ENCODE data around the gene FBLN2. TPM values are rescaled to one million over a fixed set of nuclear protein-coding genes. Genes with fewer than 3 reads are reported as not detected.

Gene FBLN2
- polyA plus RNA-seq, 3 donors: 0.08 TPM; not detected in 2

GRCh38 chr3:13661121-13661520 lies 112.2 kb downstream of the FBLN2 start:
- intact Hi-C loops (cut with micrococcal nuclease): no loop called here
- no peak overlapping the region for H2AFZ ChIP-seq (ENCODE audit: insufficient read depth, low read depth, low read length, poor library complexity, severe bottlenecking)
- H3K36me3 ChIP-seq (replicated peaks in 1 of 2; ENCODE audit: control insufficient read depth in 1 of 2, insufficient read depth in 2 of 2, low read length in 2 of 2): no peaks in the 10 kb centered on the region
- peaks cover 11 to 24% (median 20%) of the 10 kb centered on the region in 3 donors for H3K27me3 Mint-ChIP-seq (ENCODE audit: low read depth in 3 of 3)
- TF ChIP-seq CTCF (IDR thresholded peaks at IDR 0.05): no peak
- H3K4me2 ChIP-seq (replicated peaks; ENCODE audit: extremely low read depth, low read length, poor library complexity, severe bottlenecking): no peak overlapping the region
- no peak overlapping the region for H3K27ac ChIP-seq (ENCODE audit: low read depth in 1 of 2, low read length in 2 of 2)
- H3K36me3 Mint-ChIP-seq: no peaks in the 10 kb centered on the region
- H3K27ac Mint-ChIP-seq: no peak overlapping the region
- no peaks in the 10 kb centered on the region for H3K79me2 ChIP-seq (ENCODE audit: insufficient read depth, low read length)
- peaks cover 2% of the 10 kb centered on the region for H3K4me1 Mint-ChIP-seq
- no peak for DNase-seq
- no peaks in the 10 kb centered on the region for H4K20me1 ChIP-seq (ENCODE audit: insufficient read depth, low read length)
- no peaks in the 10 kb centered on the region for H3K9me3 ChIP-seq (replicated peaks in 1 of 2; ENCODE audit: control insufficient read depth in 1 of 2, insufficient read depth in 1 of 2, low read length in 2 of 2)
- no peak overlapping the region for H3K9ac ChIP-seq (ENCODE audit: insufficient read depth, low read length, poor library complexity, severe bottlenecking)
- H3K4me3 ChIP-seq (replicated peaks in 1 of 3; ENCODE audit: low read depth in 2 of 3, low read length in 3 of 3): no peak overlapping the region
- H3K4me3 Mint-ChIP-seq: no peak overlapping the region
- no peaks in the 10 kb centered on the region for H3K4me1 ChIP-seq (ENCODE audit: control insufficient read depth in 1 of 2, insufficient read depth in 2 of 2, low read length in 2 of 2)
- peaks cover 0 to 2% (median 0%) of the 10 kb centered on the region in 7 donors for H3K9me3 Mint-ChIP-seq
- WGBS (ENCODE audit: insufficient coverage): 99% methylated on average over 11 of the region's 16 CpGs
- H3K27me3 ChIP-seq (ENCODE audit: control insufficient read depth in 2 of 2, insufficient read depth in 2 of 2, low read length in 2 of 2): peaks cover 0 to 13% of the 10 kb centered on the region in 2 donors

GRCh38 chr3:13662238-13662847 lies 113.4 kb downstream of the FBLN2 start:
- no peaks in the 10 kb centered on the region for H3K79me2 ChIP-seq (ENCODE audit: insufficient read depth, low read length)
- H3K36me3 Mint-ChIP-seq: no peaks in the 10 kb centered on the region
- no peak for TF ChIP-seq CTCF (IDR thresholded peaks at IDR 0.05)
- no peak overlapping the region for H3K27ac ChIP-seq (ENCODE audit: low read depth in 1 of 2, low read length in 2 of 2)
- no peak overlapping the region for H3K9ac ChIP-seq (ENCODE audit: insufficient read depth, low read length, poor library complexity, severe bottlenecking)
- intact Hi-C loops (cut with micrococcal nuclease): no loop called here
- no peaks in the 10 kb centered on the region for H3K9me3 ChIP-seq (replicated peaks in 1 of 2; ENCODE audit: control insufficient read depth in 1 of 2, insufficient read depth in 1 of 2, low read length in 2 of 2)
- no peak overlapping the region for H2AFZ ChIP-seq (ENCODE audit: insufficient read depth, low read depth, low read length, poor library complexity, severe bottlenecking)
- no peaks in the 10 kb centered on the region for H3K4me1 ChIP-seq (ENCODE audit: control insufficient read depth in 1 of 2, insufficient read depth in 2 of 2, low read length in 2 of 2)
- no peaks in the 10 kb centered on the region for H3K36me3 ChIP-seq (replicated peaks in 1 of 2; ENCODE audit: control insufficient read depth in 1 of 2, insufficient read depth in 2 of 2, low read length in 2 of 2)
- no peak overlapping the region for H3K4me3 Mint-ChIP-seq
- DNase-seq: no peak
- peaks cover 4 to 17% (median 15%) of the 10 kb centered on the region in 3 donors for H3K27me3 Mint-ChIP-seq (ENCODE audit: low read depth in 3 of 3)
- no peak overlapping the region for H3K4me3 ChIP-seq (replicated peaks in 1 of 3; ENCODE audit: low read depth in 2 of 3, low read length in 3 of 3)
- no peaks in the 10 kb centered on the region for H4K20me1 ChIP-seq (ENCODE audit: insufficient read depth, low read length)
- H3K4me2 ChIP-seq (replicated peaks; ENCODE audit: extremely low read depth, low read length, poor library complexity, severe bottlenecking): no peak overlapping the region
- peaks cover 2% of the 10 kb centered on the region for H3K4me1 Mint-ChIP-seq
- H3K9me3 Mint-ChIP-seq: peaks cover 0 to 2% (median 0%) of the 10 kb centered on the region in 7 donors
- peaks cover 0 to 7% of the 10 kb centered on the region in 2 donors for H3K27me3 ChIP-seq (ENCODE audit: control insufficient read depth in 2 of 2, insufficient read depth in 2 of 2, low read length in 2 of 2)
- WGBS (ENCODE audit: insufficient coverage): 98% methylated on average over 16 of the region's 22 CpGs
- no peak overlapping the region for H3K27ac Mint-ChIP-seq

Measured in CD14-positive monocyte (primary cell).